Measurements from ENCODE around the gene MAPKBP1.

Gene MAPKBP1

GRCh38 chr15:41821831-41822230 lies 47.5 kb downstream of the MAPKBP1 start:
- no peak for TF ChIP-seq CTCF (IDR thresholded peaks at IDR 0.05; ENCODE audit: control insufficient read depth, extremely low read depth, insufficient read depth)
- no peak for DNase-seq (ENCODE audit: low read depth)
- no peak overlapping the region for H3K4me3 ChIP-seq (ENCODE audit: low read depth, low read length)

GRCh38 chr15:41822471-41822870 lies 48.2 kb downstream of the MAPKBP1 start:
- no peak overlapping the region for H3K4me3 ChIP-seq (ENCODE audit: low read depth, low read length)
- DNase-seq (ENCODE audit: low read depth): no peak
- TF ChIP-seq CTCF (IDR thresholded peaks at IDR 0.05; ENCODE audit: control insufficient read depth, extremely low read depth, insufficient read depth): no peak

GRCh38 chr15:41822957-41823356 lies 48.7 kb downstream of the MAPKBP1 start:
- no peak for DNase-seq (ENCODE audit: low read depth)
- TF ChIP-seq CTCF (IDR thresholded peaks at IDR 0.05; ENCODE audit: control insufficient read depth, extremely low read depth, insufficient read depth): 0 out of 2 replicates have a peak, but pooled peaks have one; percentile 7
- no peak overlapping the region for H3K4me3 ChIP-seq (ENCODE audit: low read depth, low read length)

GRCh38 chr15:41823502-41823901 lies 49.2 kb downstream of the MAPKBP1 start:
- DNase-seq (ENCODE audit: low read depth): no peak
- no peak for TF ChIP-seq CTCF (IDR thresholded peaks at IDR 0.05; ENCODE audit: control insufficient read depth, extremely low read depth, insufficient read depth)
- H3K4me3 ChIP-seq (ENCODE audit: low read depth, low read length): no peak overlapping the region

GRCh38 chr15:41824062-41824745 lies 49.9 kb downstream of the MAPKBP1 start:
- H3K4me3 ChIP-seq (ENCODE audit: low read depth, low read length): no peak overlapping the region
- no peak for DNase-seq (ENCODE audit: low read depth)
- TF ChIP-seq CTCF (IDR thresholded peaks at IDR 0.05; ENCODE audit: control insufficient read depth, extremely low read depth, insufficient read depth): no peak

- no peak for DNase-seq (ENCODE audit: low read depth)
- TF ChIP-seq CTCF (IDR thresholded peaks at IDR 0.05; ENCODE audit: control insufficient read depth, extremely low read depth, insufficient read depth): no peak
- H3K4me3 ChIP-seq (ENCODE audit: low read depth, low read length): no peak overlapping the region
These were observed 50.9 kb downstream of the MAPKBP1 start for GRCh38 chr15:41825145-41825544.

All from LNCaP clone FGC (cell line).